Endothelial cell of umbilical vein (primary cell): ENCODE measurements around the gene SRRM4.

ENCODE experiments used
- CTCF ChIP-seq, 2 donors: IDR thresholded peaks; 1 replicate in 1 of 2; 2 replicates in 1 of 2; pipeline ENCODE4 v1.5.1; 2011; ENCODE audit warnings: low read length in 2 of 2, mild to moderate bottlenecking in 2 of 2, moderate library complexity in 2 of 2, control low read depth in 1 of 2, inconsistent platforms in 1 of 2, low read depth in 1 of 2; ENCODE audit not compliant: insufficient read depth in 1 of 2; ENCODE audit errors: extremely low read depth in 1 of 2
- MAX ChIP-seq: IDR thresholded peaks from 2 replicates; pipeline ENCODE4 v1.6.1; 2011; ENCODE audit not compliant: insufficient read depth, insufficient read length

- TF ChIP-seq MAX = no peak
- no peak for TF ChIP-seq CTCF (IDR thresholded peaks at IDR 0.05; ENCODE audit: extremely low read depth in 1 of 2, insufficient read depth in 1 of 2, low read depth in 1 of 2, low read length in 2 of 2)
Measured at GRCh38 chr12:119168721-119169120, 187.4 kb downstream of the SRRM4 start.
